RWPE2 (cell line): ENCODE measurements around the gene GCN1.

Experiments
- ATAC-seq: fragments of 200-7000 bp; cut with Tn5 transposase; 3 replicates; pipeline ENCODE4 v1.9.1; 2021; ENCODE audit warnings: low read depth
- DNase-seq: peaks from one replicate; pipeline ENCODE4 v3.0.0-alpha.2; 2020; ENCODE audit warnings: low spot score
- H3K27ac ChIP-seq: fragments of 450-650 bp; 2 replicates; pipeline ENCODE4 v1.5.1; 2017; ENCODE audit warnings: mild to moderate bottlenecking; ENCODE audit not compliant: poor library complexity, severe bottlenecking
- H3K27me3 ChIP-seq: fragments of 250-450 bp; sonication (Bioruptor Pico); 2 replicates; pipeline ENCODE4 v1.5.1; 2021; ENCODE audit warnings: mild to moderate bottlenecking, moderate library complexity; ENCODE audit not compliant: insufficient read depth, poor library complexity, severe bottlenecking
- H3K36me3 ChIP-seq: fragments of 250-450 bp; sonication (Bioruptor Pico); 2 replicates; pipeline ENCODE4 v1.5.1; 2020; ENCODE audit warnings: low read depth, mild to moderate bottlenecking, moderate library complexity
- H3K4me1 ChIP-seq: fragments of 250-450 bp; sonication (Bioruptor Pico); 2 replicates; pipeline ENCODE4 v1.5.1; 2021; ENCODE audit warnings: mild to moderate bottlenecking, moderate library complexity; ENCODE audit not compliant: insufficient read depth, poor library complexity, severe bottlenecking
- H3K4me3 ChIP-seq: fragments of 250-450 bp; sonication (Bioruptor Pico); 2 replicates; pipeline ENCODE4 v1.5.1; 2021; ENCODE audit warnings: mild to moderate bottlenecking, moderate library complexity; ENCODE audit not compliant: severe bottlenecking
- H3K9me3 ChIP-seq: fragments of 250-450 bp; sonication (Bioruptor Pico); 2 replicates; pipeline ENCODE4 v1.5.1; 2021; ENCODE audit warnings: mild to moderate bottlenecking, moderate library complexity; ENCODE audit not compliant: severe bottlenecking
- CTCF ChIP-seq: fragments of 450-650 bp; IDR thresholded peaks from one replicate; pipeline ENCODE4 v1.5.1; 2017; ENCODE audit warnings: mild to moderate bottlenecking, moderate library complexity; ENCODE audit not compliant: poor library complexity, severe bottlenecking

Gene GCN1

GRCh38 chr12:120121343-120121742 lies 73.2 kb downstream of the GCN1 start:
- ATAC-seq (no peak), DNase-seq (no peak)
- peaks cover 3% of the 10 kb centered on the region; the same call in 1 of the 2 replicates for H3K36me3 ChIP-seq
- TF ChIP-seq CTCF, result no peak
- no peak overlapping the region for H3K4me3 ChIP-seq
- H3K27me3 ChIP-seq, result no peaks in the 10 kb centered on the region
- H3K27ac ChIP-seq, result no peak overlapping the region
- H3K4me1 ChIP-seq, result peaks cover 18% of the 10 kb centered on the region
- no peaks in the 10 kb centered on the region for H3K9me3 ChIP-seq

- no peak overlapping the region for H3K4me3 ChIP-seq
Observed at GRCh38 chr12:120119271-120119973, 75.1 kb downstream of the GCN1 start.

GRCh38 chr12:120118321-120119061 lies 76.0 kb downstream of the GCN1 start:
- DNase-seq, result no peak

More at GRCh38 chr12:120119271-120119973, 75.1 kb downstream of the GCN1 start:
- ATAC-seq (no peak), DNase-seq (no peak)
- TF ChIP-seq CTCF, result no peak
- H3K4me1 ChIP-seq, result peaks cover 24% of the 10 kb centered on the region
- H3K36me3 ChIP-seq, result peaks cover 11% of the 10 kb centered on the region
- H3K9me3 ChIP-seq, result no peaks in the 10 kb centered on the region
- H3K27ac ChIP-seq, result peak overlapping the region; percentile 67
- no peaks in the 10 kb centered on the region for H3K27me3 ChIP-seq

GRCh38 chr12:120117961-120118320 lies 76.6 kb downstream of the GCN1 start:
- ATAC-seq (peak; percentile 4; the same call in 1 of the 3 replicates), DNase-seq (no peak)
- H3K4me1 ChIP-seq, result peaks cover 24% of the 10 kb centered on the region
- peaks cover 24% of the 10 kb centered on the region for H3K36me3 ChIP-seq
- H3K27ac ChIP-seq, result peak overlapping the region; percentile 67
- no peaks in the 10 kb centered on the region for H3K9me3 ChIP-seq
- no peak for TF ChIP-seq CTCF
- no peaks in the 10 kb centered on the region for H3K27me3 ChIP-seq
- peak overlapping the region; percentile 83 for H3K4me3 ChIP-seq

More at GRCh38 chr12:120118321-120119061, 76.0 kb downstream of the GCN1 start:
- peak overlapping the region; percentile 83 for H3K4me3 ChIP-seq
- H3K27me3 ChIP-seq, result no peaks in the 10 kb centered on the region
- no peaks in the 10 kb centered on the region for H3K9me3 ChIP-seq
- H3K36me3 ChIP-seq, result peaks cover 21% of the 10 kb centered on the region
- peaks cover 24% of the 10 kb centered on the region for H3K4me1 ChIP-seq
- peak overlapping the region; percentile 67 for H3K27ac ChIP-seq
- peak; percentile 43 for ATAC-seq
- TF ChIP-seq CTCF, result peak; percentile 9
